ENCODE measurements around the gene SLC41A3.

Gene SLC41A3

DNA sequence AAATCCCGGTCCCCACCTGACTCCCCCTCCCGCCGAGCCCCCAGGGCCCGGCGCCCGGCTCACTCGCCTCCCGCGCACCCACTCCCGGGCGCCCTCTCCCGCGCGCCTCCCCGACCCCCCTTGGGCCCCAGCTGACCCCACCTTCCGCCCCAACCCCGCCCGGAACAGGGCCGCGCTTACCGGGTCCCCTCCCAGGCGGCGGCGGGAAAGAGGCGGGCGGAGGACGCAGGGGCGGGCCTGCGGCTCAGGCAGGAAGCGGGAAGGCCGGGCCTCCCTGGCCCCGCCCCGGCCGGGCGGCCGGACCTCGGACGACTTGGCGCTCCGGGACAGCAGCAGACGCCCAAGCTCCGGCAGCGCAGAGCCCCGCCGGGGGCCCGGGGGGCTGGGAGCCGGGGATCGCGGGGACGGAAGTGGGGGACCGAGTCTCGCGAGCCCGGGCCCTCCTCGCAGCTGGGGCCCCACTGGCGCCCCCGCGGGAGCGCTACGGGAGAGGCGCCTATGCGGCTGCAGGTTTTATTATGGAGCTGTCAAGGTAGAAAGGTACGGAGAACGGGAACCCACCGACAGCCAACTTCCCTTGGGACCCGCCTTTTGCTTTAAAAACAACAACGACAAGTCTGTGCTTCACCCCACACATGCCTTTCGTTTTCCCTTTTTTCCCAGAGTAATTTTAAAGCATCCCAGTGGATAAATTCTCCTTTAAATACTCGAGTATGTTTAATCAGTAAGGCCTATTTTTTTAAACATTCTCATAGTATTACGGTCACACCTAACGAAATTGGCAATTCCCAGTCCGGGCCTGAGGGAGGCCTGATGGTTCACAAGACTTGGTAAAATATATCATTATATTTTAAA, at the start of gene SLC41A3:
TSS of gene SLC41A3 (minus strand) at position 212 of the 855 bp plus-strand sequence. CDS start 15,905 bp downstream, outside the sequence.
- DNase-seq (ENCODE audit: low spot score): peak; percentile 80

DNA sequence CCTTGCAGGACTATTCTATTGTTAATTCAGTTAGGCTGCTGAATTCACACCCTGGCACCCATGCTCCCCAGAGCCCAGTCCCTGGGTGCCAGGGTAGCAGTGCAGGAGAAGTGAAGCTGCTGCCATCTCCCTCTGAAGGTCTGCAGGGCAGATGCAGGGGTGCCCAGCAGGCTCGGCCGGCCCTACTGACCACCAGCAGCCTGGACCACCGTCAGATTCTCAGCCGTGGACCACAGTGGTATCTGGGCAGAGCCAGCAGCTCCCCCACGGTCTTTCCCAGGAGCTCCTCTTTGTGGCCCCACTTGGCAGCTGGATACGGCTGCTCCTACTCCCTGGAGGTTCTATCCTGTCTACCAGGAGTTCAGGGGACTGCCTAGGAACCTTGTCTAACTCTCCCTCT, 49.7 kb upstream of the SLC41A3 start:
- no peak for DNase-seq (ENCODE audit: low spot score)

DNA sequence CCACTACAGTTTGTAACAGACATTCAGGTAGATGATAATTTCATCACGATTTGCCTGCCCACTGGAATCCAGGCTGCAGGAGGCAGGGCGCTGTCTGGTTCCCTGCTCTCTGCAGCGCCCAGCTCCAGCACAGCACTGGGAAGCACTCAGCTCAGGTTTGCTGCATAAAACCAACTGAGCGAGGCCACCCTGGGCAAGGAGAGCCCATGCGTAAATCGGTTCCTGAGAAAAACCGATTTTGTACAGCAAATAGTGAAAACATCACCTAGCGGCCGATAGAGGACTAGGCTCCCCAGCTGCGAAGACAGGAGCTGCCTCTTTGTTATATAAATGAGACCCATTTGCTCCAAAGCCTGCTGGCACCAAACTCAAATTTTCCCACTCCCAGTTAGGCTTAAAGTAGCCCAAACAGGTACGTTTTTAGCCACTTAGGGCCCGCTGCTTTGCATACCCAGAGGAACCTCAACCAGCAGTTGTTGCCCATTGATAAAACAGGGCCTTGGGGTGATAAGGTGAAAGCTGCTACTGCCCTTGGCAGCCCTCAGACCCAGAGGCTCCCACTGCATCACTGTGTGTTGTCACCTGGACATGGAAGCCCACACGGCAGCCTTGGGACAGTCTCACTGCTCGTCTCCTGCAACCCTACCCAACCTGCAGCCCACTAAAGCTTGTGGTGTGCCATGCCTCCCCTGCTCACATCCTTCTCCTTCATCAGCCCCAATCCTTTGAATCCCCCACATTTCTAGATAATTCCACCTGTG, 49.0 kb upstream of the SLC41A3 start:
- no peak for DNase-seq (ENCODE audit: low spot score)

DNA sequence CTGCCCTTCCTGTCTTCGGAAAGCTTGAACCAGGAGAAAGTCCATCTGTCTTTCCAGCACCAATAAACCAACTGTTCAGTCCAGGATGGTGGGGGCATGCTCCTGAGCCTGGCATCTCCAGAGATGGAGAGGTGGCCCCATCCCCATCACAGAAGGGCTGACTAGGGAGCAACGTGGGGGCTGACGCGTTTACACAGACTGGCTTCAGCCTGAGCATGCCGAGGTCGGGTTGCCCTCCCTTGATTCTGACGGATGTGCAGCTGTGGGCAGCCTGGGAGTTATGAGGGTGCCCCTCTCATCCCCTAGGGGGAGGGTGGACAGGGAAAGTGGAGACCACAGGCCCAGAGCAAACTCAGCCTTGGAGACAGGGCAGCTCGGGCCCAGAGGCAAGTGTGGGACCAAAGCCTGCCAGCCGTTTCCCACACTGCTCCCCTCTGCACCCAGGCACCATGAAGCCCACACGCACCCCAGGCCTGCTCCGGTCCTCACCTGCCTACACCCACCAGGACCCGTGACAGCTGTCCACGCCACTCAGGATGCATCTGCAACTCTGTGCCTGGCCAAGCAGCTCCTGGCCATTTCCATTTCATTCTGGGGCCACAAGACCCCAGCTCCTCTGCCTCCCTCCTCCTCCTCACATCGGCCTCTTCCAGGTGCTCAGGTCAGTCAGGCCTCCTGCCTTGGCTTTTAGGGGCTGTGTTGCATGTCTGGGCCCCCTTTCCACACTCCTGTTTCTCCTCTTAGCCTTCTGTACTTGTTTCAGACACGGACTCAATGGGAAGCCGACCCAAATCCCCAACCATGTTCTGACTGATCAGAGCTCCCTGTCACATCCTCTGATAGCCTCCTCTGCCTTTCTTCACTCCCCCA, 48.2 kb upstream of the SLC41A3 start:
- DNase-seq (ENCODE audit: low spot score): no peak

DNA sequence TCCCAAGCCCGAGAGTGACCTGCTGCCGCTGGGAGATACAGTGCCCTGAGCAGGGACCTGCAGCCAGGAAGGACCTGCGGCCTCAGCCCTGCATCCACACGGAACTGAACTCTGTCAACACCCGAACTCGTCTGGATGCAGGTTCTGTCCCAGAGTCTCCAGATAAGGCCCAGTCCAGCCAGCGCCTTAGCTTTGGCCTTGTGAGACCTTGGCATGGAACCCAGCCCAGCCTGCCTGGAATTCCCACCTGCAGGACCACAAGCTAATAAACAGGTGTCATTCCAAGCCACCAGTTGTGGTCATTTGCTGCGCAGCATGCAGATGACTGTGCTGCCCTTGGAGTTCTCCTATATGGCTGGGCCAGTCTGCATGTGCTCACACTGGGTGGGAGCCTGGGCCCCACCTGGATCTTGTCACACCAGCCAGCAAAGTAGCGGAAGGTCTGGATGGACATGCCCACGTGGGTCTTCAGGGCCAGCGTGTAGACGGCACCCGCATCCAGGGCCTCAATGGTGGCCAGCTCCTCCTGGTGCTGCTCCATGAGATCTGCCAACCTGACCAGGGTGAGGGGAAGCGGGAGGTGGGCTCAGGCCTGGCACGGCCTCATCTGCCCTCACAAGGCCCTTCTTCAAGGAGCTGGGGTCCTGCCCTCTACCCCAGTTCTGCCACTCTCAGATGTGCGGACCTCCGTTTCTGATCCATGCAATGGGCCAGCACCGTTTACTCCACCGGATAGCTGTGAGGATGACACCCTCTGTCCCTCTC, 47.2 kb upstream of the SLC41A3 start:
- DNase-seq (ENCODE audit: low spot score): no peak

DNA sequence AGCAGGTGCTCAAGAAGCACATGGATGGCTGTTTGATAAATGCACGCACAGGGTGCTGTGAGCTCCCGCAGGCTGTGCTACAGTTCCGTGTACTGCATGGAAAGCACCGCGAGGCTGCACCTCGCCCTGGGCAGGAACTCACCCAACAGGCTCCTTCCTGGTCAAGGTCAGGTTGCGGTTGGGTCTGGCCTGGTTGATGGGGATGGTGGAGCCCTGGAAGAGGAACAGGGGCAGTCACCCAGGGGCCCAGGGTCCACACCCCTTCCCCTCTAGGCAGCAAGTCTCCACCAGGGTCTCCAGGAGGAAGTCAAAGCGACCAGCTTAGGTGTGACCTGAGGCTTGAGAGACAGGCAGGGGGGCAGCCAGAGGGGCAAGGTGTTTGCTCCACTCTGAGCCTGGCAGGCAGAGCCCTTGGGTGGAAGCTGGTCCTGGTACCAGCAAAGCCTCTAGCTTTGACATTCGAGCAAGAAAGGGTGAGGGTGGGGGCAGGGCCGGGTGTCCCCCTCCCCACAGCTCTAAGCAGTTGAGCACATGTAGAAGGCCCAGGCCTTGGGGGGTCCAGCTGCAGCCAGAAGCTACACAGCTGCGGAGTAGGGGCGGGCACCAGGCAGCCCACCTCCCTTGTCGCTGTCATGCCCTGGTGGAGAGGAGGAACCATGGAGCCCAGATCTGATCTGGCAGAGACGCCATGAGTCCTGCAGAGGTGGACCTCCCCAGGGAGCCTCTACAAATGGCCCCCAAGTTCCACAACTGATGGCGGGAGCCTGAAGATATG, 46.3 kb upstream of the SLC41A3 start:
- DNase-seq (ENCODE audit: low spot score): no peak

DNA sequence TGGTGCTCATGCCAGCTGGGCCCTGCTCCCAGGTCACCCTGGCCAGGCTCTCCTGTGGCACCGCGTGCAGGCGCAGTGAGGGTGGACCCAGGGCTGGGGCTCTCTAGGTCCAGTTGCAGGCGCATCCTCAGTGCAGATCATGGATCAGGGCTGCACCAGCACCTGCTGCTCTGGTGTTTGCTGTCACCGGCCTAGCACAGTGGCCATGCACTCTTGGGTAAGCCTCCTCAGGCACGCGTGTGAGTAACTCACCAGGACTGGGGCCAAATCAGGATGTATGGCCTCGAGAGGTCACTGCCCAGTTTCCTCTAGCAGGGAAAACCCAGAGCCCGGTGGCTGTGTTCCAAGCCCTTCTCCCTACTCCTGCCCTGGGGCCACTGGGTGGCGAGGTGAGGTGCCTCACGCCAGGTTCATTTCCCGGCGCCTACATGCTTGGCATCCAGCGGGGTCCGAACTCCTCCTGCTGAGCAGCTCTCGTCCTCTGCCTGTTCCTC, 45.5 kb upstream of the SLC41A3 start:
- no peak for DNase-seq (ENCODE audit: low spot score)

DNA sequence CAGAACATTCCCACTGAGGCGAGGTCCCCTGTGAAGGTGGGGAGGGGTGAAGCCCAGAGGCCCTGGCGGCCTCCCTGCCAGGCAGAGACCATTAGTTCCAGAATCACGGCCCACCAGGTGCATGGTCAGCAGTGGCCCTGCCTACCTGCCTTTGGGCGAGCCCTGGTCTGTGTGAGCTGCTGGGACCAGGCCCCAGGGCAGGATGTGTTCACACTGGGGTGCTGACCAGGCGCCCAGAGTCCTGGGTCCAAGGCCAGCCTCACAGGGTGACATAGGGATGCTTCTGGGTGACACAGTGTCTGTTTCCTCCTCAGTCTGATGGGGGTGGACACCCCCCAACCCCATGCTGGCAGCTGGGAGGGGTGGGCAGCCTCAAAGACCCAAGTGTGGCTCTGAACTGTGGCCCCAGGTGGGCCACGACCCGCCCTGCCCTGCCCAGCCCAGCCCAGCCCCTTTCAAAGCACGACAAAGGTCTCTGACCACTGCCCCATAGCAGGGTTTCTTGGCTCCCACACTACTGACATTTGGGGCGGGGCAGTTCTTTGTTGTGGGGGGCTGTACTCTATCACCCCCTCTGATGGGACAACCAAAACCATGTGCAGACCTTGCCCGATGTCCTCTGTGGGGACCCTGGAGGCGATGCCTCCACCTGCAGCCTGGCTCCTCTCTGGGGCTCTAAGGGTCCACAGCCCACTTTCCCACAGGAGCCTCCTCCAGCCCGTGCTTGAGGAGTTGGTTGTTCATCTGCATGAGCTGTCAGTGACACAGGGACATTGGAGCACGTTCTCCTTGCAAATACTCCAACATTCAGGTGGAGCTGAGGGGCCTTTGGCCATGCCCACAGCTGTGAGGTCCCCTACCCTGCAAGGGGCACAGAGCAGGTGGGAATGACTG, 44.8 kb upstream of the SLC41A3 start:
- DNase-seq (ENCODE audit: low spot score): no peak

DNA sequence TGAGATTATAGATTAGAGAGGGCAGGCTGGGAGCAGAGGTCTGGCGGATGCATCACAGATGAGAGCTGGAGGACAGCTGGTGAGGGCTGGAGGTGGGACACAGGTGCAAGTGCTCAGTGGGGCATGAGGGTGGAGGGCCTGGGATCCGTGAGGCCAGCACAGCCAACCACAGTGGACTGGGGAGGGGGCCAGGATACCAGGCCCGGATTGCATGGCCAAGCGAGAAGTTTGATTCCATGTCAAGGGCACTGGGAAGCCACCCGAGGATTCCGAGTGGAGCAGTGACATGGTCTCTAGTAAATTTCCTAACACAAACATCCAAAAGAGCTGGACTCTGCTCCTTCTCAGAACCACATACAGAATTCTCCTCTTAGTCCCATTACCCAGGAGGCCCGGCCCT, 44.0 kb upstream of the SLC41A3 start:
- DNase-seq (ENCODE audit: low spot score): no peak

DNA sequence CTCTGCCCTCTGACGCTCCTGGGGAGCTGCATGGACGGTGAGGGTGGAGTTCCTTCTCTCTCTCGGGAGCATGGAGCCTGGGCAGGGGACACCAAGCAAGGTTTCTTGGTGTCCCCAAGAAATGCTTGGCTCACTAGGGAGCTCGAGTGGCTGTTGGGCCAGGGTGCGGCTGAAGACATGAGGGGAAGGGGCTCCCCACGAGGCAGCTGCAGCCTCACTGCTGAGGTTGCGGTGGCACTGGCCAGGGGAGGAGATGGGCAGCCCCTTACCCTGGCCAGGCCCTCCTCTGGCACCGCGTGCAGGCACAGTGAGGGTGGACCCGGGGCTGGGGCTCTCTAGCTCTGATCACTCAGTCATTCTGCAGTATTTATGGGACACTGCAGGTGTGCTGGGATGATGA, 43.5 kb upstream of the SLC41A3 start:
- DNase-seq (ENCODE audit: low spot score): no peak

DNA sequence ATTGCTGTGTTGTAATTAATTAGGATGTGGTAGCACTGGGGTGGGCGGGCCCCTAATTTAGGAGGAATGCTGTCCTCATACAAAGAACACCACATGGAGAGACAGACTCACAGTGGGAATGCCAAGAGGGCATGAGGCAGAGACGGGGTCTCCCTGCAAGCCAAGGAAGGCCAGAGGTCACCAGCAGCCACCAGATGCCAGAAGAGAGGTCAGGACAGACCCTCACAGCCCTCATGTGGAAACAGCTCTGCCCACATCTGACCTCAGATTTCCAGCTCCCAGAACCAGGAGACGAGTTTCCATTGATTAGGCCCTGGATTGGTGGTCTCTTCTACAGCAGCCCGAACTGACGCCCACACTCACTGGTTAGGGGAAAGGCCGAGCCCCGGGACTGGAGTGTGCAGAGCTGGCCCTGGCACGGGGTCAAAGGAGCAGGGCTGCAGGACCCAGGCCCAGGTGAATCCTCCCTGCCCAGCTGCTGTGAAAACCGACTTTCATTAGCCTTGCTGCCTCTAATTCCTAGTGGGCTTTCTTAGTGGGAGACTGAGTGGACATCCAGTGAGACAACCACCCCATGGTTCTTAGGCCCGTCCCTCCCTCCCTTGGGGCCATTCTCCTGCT, 43.0 kb upstream of the SLC41A3 start:
- no peak for DNase-seq (ENCODE audit: low spot score)

DNA sequence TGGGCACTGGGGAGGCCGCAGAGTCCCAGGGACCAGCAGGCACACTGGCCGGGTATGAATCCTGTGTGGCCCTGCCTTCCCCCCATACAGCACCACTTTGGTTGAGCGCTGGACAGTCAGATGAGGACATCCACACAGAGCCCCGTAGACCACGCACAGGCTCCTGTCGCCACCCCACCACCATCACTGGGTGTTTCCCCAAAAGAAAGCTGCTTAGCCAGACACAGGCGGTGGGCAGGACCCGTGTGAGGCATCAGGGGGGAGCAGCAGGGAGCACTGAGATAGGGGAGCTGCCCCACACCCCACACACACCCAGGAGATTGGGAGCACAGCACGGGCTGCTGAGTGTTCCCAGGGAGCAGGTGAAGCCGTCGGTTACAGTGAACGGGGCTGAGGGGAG, 42.4 kb upstream of the SLC41A3 start:
- DNase-seq (ENCODE audit: low spot score): no peak

DNA sequence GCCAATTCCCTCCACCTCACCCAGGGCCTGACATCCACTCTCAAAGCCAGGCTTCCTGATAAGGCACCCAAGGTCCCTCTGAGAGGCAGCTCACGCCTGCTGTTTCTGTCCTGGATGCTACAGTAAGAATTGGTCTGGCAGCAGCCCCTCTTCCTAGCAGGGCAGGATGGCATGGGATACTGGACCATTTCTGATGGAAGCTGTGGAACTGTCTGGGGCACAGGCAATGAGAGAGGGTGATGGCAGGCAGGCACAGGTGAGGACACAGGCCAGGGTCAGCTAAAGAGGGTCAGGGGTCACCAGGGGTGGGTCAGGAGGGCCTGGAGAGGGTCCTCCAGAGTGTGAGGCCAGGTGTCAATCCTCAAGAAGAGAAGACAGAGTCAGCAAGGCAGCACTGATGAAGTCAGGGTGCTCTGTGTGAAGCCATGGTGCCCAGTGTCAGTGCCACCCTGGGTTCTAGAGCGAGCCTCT, 41.9 kb upstream of the SLC41A3 start:
- DNase-seq (ENCODE audit: low spot score): no peak

DNA sequence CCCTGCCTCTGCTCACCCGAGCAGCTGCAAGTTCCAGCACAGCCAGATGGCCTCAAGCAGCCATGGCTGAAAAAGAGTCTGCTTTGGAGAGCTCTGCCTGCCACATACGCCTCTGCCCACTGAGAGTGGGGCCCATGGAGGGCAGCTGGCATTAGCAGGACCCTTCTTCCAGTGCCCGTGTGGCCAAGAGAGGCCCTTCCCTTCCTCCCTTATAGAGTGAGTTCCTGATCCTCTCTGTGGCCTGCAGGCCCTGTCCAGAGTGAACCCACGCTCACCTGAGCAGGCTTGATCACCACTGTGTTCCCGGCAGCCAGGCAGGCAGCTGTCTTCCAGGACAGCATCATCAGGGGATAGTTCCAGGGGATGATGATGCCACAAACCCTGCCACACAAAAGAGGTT, 41.4 kb upstream of the SLC41A3 start:
- DNase-seq (ENCODE audit: low spot score): no peak

DNA sequence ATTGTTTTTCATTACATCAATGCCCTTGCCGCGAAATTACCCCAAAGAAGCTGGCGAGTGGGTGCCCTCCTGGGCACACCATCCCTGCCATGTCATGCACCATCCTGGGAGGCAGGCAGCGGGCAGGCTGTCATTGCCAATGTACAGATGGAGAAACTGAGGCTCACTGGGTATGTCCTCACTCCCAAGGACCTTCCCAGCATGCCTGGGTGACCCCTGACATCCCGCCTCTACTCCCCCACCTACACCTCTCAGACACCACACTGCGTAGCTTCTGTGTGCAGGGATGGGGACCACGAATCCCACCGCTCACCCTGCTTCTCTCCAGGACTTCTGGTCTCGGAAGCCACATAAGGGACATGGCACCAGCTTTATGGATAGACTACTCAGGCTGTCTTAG, 41.0 kb upstream of the SLC41A3 start:
- no peak for DNase-seq (ENCODE audit: low spot score)

DNA sequence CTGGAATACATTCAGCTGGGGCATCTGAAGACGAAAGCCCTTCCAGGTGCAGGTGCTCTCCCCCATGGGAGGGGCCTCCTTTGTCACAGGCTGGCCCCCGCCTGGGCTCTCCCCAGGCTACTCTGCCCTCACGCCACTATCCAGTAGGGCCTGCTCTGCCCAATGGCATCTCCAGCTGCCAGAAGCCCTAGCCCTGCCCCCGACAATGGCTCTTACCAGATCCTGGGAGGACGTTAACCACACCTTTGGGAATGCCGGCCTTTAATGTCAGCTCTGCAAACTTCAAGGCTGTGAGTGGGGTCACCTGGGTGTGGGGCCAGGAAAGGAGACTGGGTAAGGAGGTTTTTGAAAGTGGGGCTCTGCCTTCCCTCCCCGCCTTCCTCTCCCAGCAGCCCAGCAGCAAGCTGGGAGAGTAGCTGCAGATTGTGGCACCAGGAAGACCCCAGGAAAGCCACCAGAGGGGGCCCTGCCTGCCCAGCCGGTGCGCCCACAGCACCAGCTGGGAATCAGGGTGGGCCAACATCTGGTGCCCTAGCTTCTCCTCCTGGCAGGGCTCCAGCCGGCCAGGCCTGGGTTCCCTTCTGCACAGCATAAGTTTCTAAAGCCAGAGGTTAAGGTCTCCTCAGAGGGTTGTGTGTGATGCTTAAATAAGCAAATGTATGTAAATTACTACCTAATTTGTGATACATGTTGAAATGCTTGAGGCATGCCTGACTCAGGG, 40.4 kb upstream of the SLC41A3 start:
- DNase-seq (ENCODE audit: low spot score): no peak

DNA sequence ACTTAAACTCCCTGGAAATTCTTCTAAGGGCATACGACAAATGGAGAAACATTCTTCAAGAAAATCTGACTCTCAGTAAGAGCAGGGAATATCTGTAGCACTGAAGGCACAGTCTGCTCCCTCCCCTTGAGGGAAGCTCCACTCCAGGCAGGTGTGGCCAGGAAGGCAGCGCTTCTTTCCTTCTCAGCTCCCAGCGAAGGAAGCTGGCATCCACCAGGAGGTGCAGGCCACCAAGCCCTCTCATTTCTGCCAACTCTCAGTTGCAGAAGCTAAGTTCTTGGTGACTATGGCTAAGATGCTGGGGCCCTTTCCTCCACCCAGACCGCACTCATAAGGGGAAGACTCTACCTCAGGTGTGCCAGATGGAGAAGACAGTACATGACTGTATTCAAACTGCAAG, 37.7 kb upstream of the SLC41A3 start:
- DNase-seq (ENCODE audit: low spot score): no peak

DNA sequence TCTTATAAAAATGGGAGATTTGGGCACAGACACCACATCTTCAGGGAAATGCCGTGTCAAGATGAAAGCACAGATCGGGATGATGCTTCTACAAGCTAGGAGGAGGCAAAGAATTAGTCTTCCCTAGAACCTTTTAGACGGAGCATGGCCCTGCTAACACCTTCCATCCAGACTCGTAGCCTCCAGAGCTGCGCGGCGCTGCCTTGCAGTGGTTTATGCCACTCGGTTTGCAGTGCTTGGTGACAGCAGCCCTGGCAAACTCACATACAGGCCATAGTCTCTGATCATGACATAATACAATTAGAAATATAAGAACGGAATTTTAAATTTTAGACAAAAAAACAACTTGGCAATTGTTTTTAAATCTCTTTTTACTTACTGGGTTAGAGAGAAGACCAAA, 37.1 kb upstream of the SLC41A3 start:
- DNase-seq (ENCODE audit: low spot score): no peak

All from globus pallidus (tissue), 1 donor.